K562 treated with DMSO at 1 percent for 24 hours (cell line): ENCODE results near the gene WASF3. TPM values are rescaled to one million over a fixed set of nuclear protein-coding genes. Genes with fewer than 3 reads are reported as not detected.

ENCODE experiments used
- total RNA-seq: library from RNA; unstranded; fragments of 300-600 nt; gene quantifications from 2 replicates; pipeline ENCODE4 v1.2.3, GENCODE V29; 2022; ENCODE audit warnings: low read depth; ENCODE audit not compliant: insufficient read depth

Gene WASF3, protein sequence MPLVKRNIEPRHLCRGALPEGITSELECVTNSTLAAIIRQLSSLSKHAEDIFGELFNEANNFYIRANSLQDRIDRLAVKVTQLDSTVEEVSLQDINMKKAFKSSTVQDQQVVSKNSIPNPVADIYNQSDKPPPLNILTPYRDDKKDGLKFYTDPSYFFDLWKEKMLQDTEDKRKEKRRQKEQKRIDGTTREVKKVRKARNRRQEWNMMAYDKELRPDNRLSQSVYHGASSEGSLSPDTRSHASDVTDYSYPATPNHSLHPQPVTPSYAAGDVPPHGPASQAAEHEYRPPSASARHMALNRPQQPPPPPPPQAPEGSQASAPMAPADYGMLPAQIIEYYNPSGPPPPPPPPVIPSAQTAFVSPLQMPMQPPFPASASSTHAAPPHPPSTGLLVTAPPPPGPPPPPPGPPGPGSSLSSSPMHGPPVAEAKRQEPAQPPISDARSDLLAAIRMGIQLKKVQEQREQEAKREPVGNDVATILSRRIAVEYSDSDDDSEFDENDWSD
- 0.12 and 0.31 TPM in 2 replicates for total RNA-seq

GRCh38 chr13:26557393-26558073, at the start of gene WASF3:
WASF3 (plus strand) TSS chr13:26557683; CDS start chr13:26642271, 84,588 bp downstream.

Other genes with a start within 250 kb of the WASF3 start
- not detected in 2 replicates for gene GPR12, start 203.1 kb downstream of the WASF3 start, total RNA-seq